Type B pancreatic cell (in vitro differentiated cells): ENCODE data around the gene PRKAR1B. TPM values are rescaled to one million over a fixed set of nuclear protein-coding genes. Genes with fewer than 3 reads are reported as not detected.
A peak's percentile ranks its signal among the peaks of the same experiment; 100 is the strongest.

ENCODE experiments used
- DNase-seq: peaks from one replicate; pipeline ENCODE4 v3.0.0; 2021; ENCODE audit warnings: mixed read lengths; ENCODE audit not compliant: unreplicated experiment; ENCODE audit errors: extremely low spot score
- H3K27ac Mint-ChIP-seq: 2 replicates; pipeline ENCODE4 v1.8.0; 2021; ENCODE audit warnings: mild to moderate bottlenecking, mixed read lengths
- H3K27me3 Mint-ChIP-seq: 2 replicates; pipeline ENCODE4 v1.8.0; 2021; ENCODE audit warnings: mixed read lengths
- H3K36me3 Mint-ChIP-seq: 2 replicates; pipeline ENCODE4 v1.8.0; 2021; ENCODE audit warnings: mixed read lengths
- H3K4me1 Mint-ChIP-seq: one replicate; pipeline ENCODE4 v1.8.0; 2021; ENCODE audit warnings: mixed read lengths; ENCODE audit not compliant: unreplicated experiment
- H3K4me3 Mint-ChIP-seq: 2 replicates; pipeline ENCODE4 v1.8.0; 2021; ENCODE audit warnings: mild to moderate bottlenecking, mixed read lengths
- H3K9me3 Mint-ChIP-seq: 2 replicates; pipeline ENCODE4 v1.8.0; 2021; ENCODE audit warnings: mixed read lengths
- total RNA-seq: library from RNA; stranded (reverse); gene quantifications from 2 replicates; pipeline ENCODE4 v1.2.1, GENCODE V29; 2021; ENCODE audit warnings: low replicate concordance
- TF ChIP-seq, protein P1 (sequence below): fragments of 200-600 bp; sonication (generic); conservative IDR thresholded peaks from 2 replicates; pipeline ENCODE4 v1.5.0; 2021; ENCODE audit warnings: antibody characterized with exemption, mild to moderate bottlenecking

The PRKAR1B gene
- total RNA-seq, 1 donor from 2014 or later: 26.1 TPM

DNA sequence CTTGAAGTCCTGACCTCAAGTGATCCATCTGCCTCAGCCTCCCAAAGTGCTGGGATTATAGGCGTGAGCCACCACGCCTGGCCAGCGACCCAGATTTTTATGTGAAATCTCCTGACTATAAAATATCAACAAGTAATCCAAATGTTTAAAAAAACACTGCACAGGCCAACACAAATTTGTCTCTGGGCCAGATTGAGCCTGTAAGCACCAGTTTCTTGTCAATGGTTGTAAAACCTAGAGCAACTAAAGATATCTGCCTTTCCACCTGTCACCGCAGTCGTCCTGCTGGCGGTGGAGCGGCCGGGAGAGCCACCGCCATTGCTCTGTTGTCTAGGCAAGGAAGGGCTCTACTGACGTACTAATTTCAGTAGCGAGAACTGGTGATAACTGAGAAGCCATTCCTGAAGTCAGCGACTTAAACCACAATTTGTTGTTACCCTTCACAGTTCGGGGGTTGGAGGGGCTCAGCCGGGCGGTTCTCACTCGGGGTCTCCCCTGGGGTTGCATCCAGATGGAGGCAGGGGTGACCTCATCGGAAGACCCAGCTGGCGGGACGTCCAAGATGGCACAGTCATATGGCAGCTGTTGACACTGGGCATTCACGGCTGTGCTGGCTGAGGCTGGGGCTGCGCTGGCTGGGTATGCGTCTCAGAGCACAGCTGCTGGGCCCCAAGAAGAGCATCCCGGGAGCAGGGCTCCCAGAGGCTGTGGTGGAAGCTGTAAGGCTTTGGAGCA is 152.3 kb downstream of the PRKAR1B start:
- H3K4me3 Mint-ChIP-seq: no peak overlapping the region
- peaks cover 8% of the 10 kb centered on the region for H3K4me1 Mint-ChIP-seq
- DNase-seq: no peak
- no peak overlapping the region for H3K27ac Mint-ChIP-seq
- H3K36me3 Mint-ChIP-seq: no peaks in the 10 kb centered on the region
- no peaks in the 10 kb centered on the region for H3K27me3 Mint-ChIP-seq
- no peaks in the 10 kb centered on the region for H3K9me3 Mint-ChIP-seq
- TF ChIP-seq, protein P1, sequence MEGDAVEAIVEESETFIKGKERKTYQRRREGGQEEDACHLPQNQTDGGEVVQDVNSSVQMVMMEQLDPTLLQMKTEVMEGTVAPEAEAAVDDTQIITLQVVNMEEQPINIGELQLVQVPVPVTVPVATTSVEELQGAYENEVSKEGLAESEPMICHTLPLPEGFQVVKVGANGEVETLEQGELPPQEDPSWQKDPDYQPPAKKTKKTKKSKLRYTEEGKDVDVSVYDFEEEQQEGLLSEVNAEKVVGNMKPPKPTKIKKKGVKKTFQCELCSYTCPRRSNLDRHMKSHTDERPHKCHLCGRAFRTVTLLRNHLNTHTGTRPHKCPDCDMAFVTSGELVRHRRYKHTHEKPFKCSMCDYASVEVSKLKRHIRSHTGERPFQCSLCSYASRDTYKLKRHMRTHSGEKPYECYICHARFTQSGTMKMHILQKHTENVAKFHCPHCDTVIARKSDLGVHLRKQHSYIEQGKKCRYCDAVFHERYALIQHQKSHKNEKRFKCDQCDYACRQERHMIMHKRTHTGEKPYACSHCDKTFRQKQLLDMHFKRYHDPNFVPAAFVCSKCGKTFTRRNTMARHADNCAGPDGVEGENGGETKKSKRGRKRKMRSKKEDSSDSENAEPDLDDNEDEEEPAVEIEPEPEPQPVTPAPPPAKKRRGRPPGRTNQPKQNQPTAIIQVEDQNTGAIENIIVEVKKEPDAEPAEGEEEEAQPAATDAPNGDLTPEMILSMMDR: no peak

DNA sequence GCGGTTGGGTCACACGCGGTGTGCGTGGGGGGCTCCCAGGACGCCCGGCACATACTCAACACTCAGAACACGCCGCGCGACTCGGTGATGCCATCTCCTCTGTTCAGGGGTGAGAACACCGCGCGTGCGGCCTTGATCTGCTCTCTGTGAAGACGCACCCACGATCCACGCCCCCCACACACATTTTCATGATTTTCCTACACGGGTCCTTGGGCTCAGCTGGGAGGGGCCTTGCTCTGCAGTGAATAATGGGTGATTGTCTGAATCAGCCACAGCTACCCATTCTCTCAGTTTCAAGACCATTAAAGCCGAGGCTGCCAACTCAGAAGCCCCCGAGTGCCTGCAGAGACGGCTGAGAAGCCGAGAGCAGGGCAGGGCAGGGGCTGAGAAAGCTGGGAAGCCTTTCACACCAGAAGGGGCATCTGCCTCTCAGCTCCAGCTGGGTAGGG is 153.1 kb downstream of the PRKAR1B start:
- no peak for DNase-seq
- Mint-ChIP-seq H3K4me3 (no peak overlapping the region), H3K27ac (no peak overlapping the region), H3K9me3 (no peaks in the 10 kb centered on the region), H3K4me1 (peaks cover 8% of the 10 kb centered on the region), H3K36me3 (no peaks in the 10 kb centered on the region), H3K27me3 (no peaks in the 10 kb centered on the region)
- TF ChIP-seq, protein P1: no peak

DNA sequence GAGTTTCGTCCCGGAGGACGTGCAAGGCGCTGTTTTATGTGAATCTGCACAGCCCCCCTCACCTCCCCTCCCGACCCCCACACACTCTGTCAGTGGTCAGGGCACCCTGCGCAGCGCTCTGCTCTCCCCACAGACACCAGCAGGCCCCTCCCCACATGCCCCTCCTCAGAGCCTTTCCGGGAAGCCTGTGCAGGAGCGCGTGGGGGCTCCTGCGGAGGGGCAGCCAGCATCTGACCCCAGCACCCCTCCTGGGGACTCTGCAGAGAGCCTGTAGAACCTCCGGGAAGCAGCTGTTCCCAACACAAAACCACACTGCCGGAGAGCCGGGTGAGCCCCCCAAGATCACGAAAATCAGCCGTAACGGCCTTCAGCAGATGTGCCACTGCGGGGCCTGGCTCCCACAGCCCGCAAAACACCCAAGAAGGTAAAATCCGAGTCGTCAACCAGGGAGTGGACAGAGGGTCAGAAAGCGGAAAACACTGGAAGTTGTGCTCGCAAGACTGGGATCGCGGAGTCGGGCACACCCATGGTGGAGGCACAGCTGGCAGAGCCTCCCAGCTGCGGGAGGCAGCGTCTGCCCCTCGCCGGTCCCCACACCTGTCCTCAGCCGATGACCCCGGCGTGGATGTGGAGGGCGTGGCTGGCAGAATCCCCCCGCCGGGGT is 153.7 kb downstream of the PRKAR1B start:
- Mint-ChIP-seq H3K4me1 (peaks cover 8% of the 10 kb centered on the region), H3K36me3 (no peaks in the 10 kb centered on the region), H3K4me3 (peak overlapping the region; percentile 28), H3K27ac (no peak overlapping the region), H3K9me3 (no peaks in the 10 kb centered on the region), H3K27me3 (no peaks in the 10 kb centered on the region)
- DNase-seq: no peak
- TF ChIP-seq, protein P1: no peak

DNA sequence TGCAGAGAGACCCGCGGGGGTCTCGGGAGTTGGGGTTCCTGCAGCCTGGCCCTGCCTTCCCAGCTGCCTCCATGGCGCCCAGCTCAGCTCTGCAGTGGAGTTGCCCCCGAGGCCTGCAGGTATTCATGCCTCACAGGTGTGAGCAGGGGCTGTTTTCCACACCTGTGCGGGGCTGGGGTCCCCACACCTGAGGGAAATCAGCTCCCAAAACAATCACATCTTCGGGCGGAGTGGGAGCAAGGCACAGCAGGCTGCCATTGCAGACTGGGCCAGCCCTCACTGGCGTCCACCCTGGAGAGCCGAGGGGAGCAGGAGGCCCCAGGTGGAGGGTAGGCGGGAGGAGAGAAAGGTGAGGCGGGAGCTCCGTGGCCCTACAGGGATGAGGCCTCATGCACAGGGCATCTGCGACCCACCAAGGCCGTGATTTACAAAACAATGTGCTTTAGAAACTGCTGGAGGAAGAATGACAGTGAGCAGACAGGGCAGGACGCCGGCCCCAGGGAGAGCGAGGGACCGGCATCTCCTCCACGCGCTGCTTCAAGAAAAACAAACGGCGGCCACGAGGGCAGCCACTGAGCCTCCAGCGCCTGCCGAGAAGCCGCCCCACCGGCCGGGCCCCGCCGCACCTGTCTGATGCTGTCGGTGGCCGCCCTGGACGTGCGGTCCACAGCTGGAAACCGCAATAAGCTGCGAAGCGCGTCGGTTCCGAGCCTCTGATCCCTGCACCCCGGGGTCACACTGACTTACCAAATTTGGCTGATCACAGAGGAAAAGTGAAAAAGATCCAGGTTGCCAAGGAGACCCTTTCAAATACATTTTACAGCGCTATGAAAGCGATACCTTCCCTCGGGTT is 154.4 kb downstream of the PRKAR1B start:
- Mint-ChIP-seq H3K4me3 (no peak overlapping the region), H3K27ac (no peak overlapping the region), H3K36me3 (no peaks in the 10 kb centered on the region), H3K4me1 (peaks cover 8% of the 10 kb centered on the region), H3K9me3 (no peaks in the 10 kb centered on the region), H3K27me3 (no peaks in the 10 kb centered on the region)
- TF ChIP-seq, protein P1: no peak
- DNase-seq: no peak

DNA sequence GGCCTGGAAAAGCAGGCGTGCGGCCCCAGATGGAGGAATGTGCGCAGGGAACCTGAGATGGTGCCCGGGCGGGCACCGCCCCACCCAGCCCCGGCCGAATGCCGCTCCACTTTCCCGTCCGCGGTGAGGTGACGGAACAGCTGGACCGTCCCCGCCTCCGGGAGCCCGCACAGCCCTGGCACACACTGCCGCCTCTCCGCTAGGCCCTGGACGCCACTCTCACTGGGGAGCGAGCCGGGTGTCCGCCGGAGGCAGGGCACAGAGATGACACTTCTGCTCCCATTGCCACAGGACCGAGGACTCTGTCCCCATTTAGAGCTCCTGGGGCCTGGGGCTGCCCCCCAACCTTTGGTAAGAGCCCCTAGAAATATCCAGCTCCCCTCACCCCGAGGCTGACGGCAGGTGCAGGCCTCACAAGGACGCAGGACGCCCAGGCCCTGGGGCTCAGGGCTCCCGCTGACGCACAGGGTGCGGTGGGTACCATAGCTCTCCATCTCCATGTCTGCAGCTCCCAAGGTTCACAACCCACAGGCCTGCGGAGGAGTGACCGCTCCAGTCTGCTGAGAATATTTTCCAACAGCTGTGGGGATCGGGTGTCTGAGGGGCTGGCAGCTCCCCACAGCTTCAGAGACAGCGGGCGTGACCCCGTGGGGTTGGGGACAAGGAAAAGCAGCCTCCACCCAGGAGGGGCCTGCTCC is 155.2 kb downstream of the PRKAR1B start:
- Mint-ChIP-seq H3K9me3 (no peaks in the 10 kb centered on the region), H3K4me1 (peaks cover 8% of the 10 kb centered on the region), H3K4me3 (no peak overlapping the region), H3K27me3 (no peaks in the 10 kb centered on the region), H3K27ac (no peak overlapping the region), H3K36me3 (no peaks in the 10 kb centered on the region)
- DNase-seq: no peak
- TF ChIP-seq, protein P1: no peak
